Omental fat pad (tissue), 4 donors: ENCODE results near the gene CMKLR1. TPM values are rescaled to one million over a fixed set of nuclear protein-coding genes. Genes with fewer than 3 reads are reported as not detected.

ENCODE experiments used
- ATAC-seq: fragments of 150-250 bp; one replicate; pipeline ENCODE4 v1.9.1; 2016; ENCODE audit warnings: mild to moderate bottlenecking, moderate library complexity; ENCODE audit not compliant: low FRiP score
- DNase-seq: peaks from one replicate; pipeline ENCODE4 v3.0.0-alpha.2; 2019; ENCODE audit warnings: low spot score
- CTCF ChIP-seq, 3 donors: fragments of 450-650 bp; IDR thresholded peaks; one replicate each; pipeline ENCODE4 v1.5.1; 2016 to 2017; ENCODE audit warnings: antibody characterized with exemption in 3 of 3, mild to moderate bottlenecking in 3 of 3, moderate library complexity in 2 of 3
- total RNA-seq, 4 donors: library from RNA; depleted of rRNA; stranded (reverse); fragments of >200 nt; gene quantifications; one replicate each; pipeline ENCODE4 v1.1.0, GENCODE V29; 2016

The CMKLR1 gene
- total RNA-seq, 4 donors from 2014 or later = 20.7 to 28.1 (median 23.1) TPM

GRCh38 chr12:108379823-108380222 is 40.7 kb upstream of the CMKLR1 start:
- TF ChIP-seq CTCF (IDR thresholded peaks at IDR 0.05) = no peak
- DNase-seq (no peak), ATAC-seq (no peak)

DNA sequence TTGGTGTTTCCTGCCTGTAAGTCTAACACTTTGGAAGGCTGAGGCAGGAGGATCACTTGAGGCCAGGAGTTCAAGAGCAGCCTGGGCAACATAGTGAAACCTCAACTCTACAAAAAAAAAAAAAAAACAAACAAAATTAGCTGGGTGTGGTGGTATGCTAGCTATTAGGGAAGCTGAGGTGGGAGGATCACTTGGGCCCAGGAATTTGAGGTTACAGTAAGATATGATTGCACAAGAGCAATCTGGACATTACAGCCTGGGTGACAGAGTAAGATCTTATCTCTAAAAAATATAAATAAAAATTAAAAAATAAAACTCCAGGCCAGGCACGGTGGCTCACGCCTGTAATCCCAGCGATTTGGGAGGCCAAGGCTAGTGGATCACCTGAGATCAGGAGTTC is 39.8 kb upstream of the CMKLR1 start:
- no peak for DNase-seq
- no peak for TF ChIP-seq CTCF (IDR thresholded peaks at IDR 0.05)
- ATAC-seq = no peak

DNA sequence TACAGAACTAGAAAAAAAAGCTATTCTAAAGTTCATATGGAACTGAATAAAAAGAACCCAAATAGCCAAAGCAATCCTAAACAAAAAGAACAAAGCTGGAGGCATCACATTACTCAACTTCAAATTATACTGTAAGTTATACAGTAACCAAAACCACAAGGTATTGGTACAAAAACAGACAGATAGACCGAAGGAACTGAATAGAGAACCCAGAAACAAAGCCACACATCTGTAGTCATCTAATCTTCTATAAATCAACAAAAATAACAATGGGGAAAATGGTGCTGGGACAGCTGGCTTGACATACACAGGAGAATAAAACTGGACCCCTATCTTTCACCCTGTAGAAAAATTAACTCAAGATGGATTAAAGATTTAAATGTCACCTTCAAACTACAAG is 38.1 kb upstream of the CMKLR1 start:
- TF ChIP-seq CTCF (IDR thresholded peaks at IDR 0.05) = no peak

DNA sequence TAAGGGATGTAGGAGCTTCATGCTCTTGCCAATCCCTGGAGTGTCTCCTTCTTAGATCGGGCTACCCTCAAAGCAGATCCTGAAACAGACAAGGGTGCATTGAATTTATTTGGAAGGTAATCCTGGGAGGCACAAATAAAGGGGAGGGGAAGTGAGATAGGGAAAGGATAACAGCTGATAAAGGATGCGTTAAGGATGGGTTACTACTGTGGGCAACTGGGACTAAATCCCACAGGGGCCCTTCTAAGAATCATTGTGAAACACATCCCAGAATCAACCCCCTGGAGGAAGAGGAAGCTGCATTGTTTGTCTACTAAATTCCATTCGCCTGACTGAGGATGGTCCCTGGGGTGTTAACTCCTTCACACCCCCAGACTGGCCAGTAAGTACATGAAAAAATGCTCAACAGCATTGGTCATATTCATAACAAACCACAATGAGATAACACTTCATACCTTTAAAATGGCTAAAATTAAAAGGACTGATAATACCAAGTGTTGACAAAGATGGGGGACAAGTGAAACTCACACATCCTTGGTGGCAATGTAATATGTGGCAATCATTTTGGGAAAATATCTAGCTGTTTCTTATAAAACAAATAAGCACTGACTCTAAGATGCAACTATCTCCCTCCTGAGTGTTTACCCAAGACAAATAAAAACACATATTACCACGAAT is 37.0 kb upstream of the CMKLR1 start:
- TF ChIP-seq CTCF (IDR thresholded peaks at IDR 0.05) = no peak

More for the DNA sequence above, 38.1 kb upstream of the CMKLR1 start:
- ATAC-seq (no peak), DNase-seq (no peak)

GRCh38 chr12:108374596-108375320 is 35.6 kb upstream of the CMKLR1 start:
- ATAC-seq (no peak), DNase-seq (no peak)
- no peak for TF ChIP-seq CTCF (IDR thresholded peaks at IDR 0.05)

More for the DNA sequence above, 37.0 kb upstream of the CMKLR1 start:
- DNase-seq (no peak), ATAC-seq (no peak)

DNA sequence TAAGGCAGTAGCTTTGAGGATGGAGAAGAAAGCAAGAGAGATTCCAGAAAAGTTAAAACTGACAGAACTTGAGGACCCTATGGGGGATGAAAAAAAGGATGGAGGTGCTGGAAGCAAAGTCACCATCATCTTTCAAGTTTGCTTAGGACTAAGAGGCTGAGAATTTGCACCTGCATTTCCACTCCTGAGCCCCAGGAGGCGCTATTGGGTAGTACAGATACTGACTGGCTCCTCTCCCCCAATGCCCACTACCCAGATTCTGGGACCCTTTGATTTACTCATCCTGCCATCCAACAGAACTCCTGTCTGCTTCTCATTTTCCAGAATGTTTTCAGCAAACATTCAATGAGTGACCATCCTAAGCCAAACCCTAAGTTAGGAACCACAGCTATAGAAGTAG is 34.0 kb upstream of the CMKLR1 start:
- ATAC-seq (no peak), DNase-seq (no peak)
- no peak for TF ChIP-seq CTCF (IDR thresholded peaks at IDR 0.05)
